DND-41 (cell line): Measurements from ENCODE around the gene IQGAP2.

Experiments
- CTCF ChIP-seq: IDR thresholded peaks from 2 replicates; pipeline ENCODE4 v1.5.1; 2012; ENCODE audit warnings: borderline replicate concordance, low read length, moderate library complexity, mild to moderate bottlenecking; ENCODE audit not compliant: poor library complexity, severe bottlenecking; ENCODE audit errors: extremely low read depth
- EZH2 ChIP-seq: IDR thresholded peaks from 3 replicates; pipeline ENCODE4 v1.6.1; 2012; ENCODE audit warnings: borderline replicate concordance, low read depth, mild to moderate bottlenecking, moderate library complexity, low read length, inconsistent platforms; ENCODE audit not compliant: severe bottlenecking

- TF ChIP-seq CTCF (no peak), EZH2 (no peak)
These were observed 176.3 kb downstream of the IQGAP2 start for GRCh38 chr5:76579166-76579937.
